Skin of body (tissue), 2 donors: Measurements from ENCODE around the gene CLPTM1L. TPM values are rescaled to one million over a fixed set of nuclear protein-coding genes. Genes with fewer than 3 reads are reported as not detected.
A peak's percentile ranks its signal among the peaks of the same experiment; 100 is the strongest.
"Not testable (repeated sequence)": the region's sequence is repeated elsewhere in the genome, so short reads cannot be mapped to it uniquely, and the experiment has no call there.

ENCODE experiments used
- DNase-seq: peaks from one replicate; lab custom pipeline; 2025; lab: John Stamatoyannopoulos, UW
- total RNA-seq: library from RNA; depleted of rRNA; stranded (reverse); fragments of >200 nt; gene quantifications from one replicate; pipeline ENCODE4 v1.2.3, GENCODE V29; 2014

The CLPTM1L gene
- total RNA-seq, 1 donor from 2014 or later: 78.6 TPM

DNA sequence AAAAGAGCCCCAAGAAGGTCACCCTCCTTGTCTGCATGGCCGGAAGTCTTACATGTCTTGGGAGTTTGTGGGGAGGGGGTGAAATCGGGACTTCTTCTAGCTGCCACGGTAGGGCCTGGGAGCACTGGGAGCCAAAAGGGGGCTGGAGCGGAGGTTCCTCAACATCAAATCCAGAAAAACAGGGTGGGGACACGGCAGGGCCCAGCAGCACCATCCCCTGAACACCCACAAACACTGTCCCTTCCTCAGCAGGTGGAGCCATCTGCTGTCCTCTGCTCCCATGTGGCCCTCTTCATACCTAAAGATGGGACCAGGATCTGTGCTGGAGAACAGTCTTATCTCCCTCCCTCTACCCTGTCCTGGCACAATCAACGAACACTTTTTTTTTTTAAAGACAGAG is 52.8 kb downstream of the CLPTM1L start:
- no peak for DNase-seq

DNA sequence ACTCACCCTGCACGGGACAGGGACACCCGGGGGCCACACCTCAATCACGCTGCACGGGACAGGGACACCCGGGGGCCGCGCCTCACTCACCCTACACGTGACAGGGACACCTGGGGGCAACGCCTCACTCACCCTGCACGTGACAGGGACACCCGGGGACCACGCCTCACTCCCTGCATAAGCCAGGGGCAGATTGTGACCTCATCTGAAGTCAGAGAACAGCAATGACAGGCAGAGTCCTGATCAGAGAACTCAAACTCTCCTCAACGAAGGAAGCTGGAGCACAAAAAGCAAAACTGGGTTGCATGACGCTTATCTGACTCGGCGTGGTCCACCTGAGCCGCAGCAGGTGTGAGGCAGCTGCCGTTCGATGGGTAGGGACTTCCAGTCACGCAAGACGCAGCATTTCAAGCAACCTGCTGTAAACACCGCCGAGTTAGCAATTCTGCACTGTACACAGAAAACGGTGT is 53.3 kb downstream of the CLPTM1L start:
- no peak for DNase-seq

DNA sequence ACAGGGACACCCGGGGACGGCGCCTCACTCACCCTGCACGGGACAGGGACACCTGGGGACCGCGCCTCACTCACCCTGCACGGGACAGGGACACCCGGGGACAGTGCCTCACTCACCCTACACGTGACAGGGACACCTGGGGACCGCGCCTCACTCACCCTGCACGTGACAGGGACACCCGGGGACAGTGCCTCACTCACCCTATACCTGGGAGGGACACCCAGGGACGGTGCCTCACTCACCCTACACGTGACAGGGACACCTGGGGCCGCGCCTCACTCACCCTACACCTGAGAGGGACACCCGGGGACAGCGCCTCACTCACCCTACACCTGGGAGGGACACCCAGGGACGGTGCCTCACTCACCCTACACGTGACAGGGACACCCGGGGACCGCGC is 53.9 kb downstream of the CLPTM1L start:
- not testable (repeated sequence) for DNase-seq

DNA sequence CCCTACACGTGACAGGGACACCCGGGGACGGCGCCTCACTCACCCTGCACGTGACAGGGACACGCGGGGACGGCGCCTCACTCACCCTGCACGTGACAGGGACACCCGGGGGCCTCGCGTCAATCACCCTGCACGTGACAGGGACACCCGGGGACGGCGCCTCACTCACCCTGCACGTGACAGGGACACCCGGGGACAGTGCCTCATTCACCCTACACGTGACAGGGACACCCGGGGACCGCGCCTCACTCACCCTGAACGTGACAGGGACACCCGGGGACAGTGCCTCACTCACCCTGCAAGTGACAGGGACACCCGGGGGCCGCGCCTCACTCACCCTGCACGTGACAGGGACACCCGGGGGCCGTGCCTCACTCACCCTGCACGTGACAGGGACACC is 55.3 kb downstream of the CLPTM1L start:
- not testable (repeated sequence) for DNase-seq

GRCh38 chr5:1288439-1289335 is 56.2 kb downstream of the CLPTM1L start:
- no peak for DNase-seq

GRCh38 chr5:1285883-1286291 is 59.0 kb downstream of the CLPTM1L start:
- DNase-seq: no peak

GRCh38 chr5:1285141-1285540 is 59.8 kb downstream of the CLPTM1L start:
- DNase-seq: no peak

- DNase-seq: not testable (repeated sequence)
These were observed 60.4 kb downstream of the CLPTM1L start for GRCh38 chr5:1284336-1284970.

- DNase-seq: not testable (repeated sequence)
These were observed 61.2 kb downstream of the CLPTM1L start for GRCh38 chr5:1283729-1284041.

GRCh38 chr5:1282993-1283728 is 61.7 kb downstream of the CLPTM1L start:
- DNase-seq: not testable (repeated sequence)

DNA sequence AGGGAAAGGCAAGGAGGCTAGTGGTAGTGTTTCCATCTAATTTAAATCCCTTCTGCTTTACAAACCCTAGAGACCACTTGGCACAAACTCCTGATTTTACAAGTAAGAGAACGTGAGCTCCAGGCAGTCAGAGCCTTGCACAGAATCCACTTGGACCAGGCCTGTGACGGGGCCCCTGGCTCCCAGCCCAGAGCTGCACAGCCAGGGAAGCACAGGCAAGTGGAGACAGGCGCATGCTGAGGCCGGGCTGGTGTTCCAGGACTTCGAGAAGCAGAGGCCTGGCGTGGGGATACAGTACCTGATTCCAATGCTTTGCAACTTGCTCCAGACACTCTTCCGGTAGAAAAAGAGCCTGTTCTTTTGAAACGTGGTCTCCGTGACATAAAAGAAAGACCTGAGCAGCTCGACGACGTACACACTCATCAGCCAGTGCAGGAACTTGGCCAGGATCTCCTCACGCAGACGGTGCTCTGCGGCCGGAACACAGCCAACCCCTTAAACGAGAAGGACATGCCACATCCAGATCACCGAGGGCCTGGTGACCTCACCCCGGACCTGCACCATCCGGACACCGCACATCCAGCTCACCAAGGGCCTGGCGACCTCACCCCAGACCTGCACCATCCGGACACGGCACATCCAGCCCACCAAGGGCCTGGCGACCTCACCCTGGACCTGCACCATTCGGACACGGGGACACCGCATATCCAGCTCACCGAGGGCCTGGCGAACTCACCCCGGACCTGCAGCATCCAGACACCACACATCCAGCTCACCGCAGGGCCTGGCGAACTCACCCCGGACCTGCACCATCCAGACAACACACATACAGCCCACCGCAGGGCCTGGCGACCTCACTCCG is 62.5 kb downstream of the CLPTM1L start:
- peak; percentile 0 for DNase-seq

DNA sequence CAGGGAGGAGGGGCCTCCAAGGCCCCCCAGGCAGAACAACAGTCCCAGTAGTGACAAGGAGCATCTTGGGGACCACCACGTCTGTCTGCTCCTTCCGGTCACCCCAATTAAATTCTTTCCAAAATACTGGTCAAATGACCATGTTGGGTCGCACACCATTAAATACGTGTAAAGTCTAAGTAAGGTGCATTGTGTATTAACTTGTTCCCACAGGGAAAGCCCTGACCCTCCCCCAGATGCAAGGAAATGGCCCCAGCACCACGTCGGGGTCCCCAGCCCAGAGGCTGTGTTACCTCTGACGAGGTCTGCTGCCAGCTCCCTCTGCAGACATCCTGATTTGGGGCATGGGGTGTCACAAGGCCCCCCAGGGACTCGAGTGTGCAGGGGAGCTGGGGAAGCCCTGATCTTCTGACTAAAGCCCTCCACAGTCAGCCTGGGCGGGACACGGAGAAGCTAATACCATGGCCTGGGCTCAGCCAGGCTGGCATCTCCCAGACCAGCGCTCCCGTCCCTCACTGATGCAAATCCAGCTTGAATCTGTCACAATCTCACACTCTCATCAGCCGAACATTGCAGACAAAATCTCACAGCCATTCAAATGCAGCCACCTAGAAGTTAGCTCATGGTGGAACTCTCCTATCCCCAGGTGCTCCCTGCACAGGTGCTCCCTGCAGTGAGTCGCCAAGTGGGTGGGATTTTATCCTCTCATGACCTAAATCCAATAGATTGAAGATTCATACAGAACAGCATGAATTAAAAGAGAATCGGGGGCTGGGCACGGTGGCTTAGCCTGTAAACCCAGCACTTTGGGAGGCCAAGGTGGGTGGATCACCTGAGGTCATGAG is 63.6 kb downstream of the CLPTM1L start:
- DNase-seq: no peak

DNA sequence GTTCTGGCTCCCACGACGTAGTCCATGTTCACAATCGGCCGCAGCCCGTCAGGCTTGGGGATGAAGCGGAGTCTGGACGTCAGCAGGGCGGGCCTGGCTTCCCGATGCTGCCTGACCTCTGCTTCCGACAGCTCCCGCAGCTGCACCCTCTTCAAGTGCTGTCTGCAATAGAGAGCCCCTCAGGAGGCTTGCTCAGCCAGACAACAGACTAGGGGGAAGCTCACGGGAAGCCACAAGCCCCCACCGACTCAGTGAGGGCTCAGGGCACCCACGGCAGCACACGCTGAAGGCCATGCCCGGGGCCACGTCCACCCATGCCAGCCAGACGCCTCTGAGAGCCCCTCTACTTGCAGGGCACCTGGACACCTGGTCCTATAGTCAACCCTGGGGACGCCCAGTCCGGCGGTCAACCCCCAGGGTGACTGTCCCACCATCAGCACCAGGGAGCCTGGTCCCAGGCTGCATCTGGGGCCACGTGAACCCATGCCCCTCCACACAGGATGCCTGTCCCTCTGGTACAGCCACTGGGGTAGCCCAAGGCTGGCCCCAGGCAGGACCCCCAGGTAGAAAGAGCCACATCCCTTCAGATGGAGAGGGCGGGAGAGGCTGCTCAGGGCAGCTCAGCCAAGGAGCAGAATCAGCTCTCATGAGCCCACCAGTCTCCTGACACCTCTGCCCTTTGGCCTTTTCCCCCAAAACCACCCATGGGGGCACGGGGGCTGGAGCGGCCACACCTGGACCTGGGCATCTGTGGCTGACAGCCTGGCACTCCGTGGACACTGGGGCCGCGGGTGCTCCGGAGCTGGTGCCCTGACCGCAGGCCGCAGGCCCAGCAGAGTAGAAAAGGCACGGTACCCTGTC is 64.5 kb downstream of the CLPTM1L start:
- DNase-seq: no peak

DNA sequence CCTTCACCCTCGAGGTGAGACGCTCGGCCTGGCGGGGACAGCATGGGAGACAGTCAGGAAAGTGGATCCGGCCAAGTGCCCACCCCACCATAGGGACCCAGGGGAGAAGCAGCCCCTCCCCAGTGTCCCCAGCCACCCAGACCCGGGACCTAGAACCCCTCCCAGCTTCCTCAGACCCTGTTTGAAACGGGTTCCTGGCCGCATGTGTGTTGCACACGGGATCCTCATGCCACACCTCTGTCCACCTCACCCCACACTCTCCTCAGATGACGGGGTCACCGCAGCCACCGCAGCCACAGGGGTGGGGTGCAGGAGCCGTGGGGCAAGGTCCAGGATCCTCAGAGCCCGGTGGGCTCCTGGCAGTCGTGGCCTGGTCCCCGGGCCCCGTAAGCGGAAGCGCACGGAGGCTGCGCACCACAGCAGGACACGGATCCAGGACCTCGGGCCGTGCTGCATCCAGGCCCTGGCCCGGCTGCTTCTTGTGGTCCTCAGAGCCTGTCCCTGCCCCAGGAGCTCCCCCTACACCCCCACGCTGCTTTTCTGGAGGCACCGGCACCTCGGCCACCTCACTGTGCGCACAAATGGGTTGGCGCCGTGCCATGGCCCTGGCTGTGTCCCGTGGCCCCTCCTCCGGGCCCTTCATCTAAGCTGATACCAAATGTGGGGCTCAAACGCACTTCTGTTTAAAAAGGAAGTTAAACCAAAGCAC is 65.3 kb downstream of the CLPTM1L start:
- DNase-seq: no peak

DNA sequence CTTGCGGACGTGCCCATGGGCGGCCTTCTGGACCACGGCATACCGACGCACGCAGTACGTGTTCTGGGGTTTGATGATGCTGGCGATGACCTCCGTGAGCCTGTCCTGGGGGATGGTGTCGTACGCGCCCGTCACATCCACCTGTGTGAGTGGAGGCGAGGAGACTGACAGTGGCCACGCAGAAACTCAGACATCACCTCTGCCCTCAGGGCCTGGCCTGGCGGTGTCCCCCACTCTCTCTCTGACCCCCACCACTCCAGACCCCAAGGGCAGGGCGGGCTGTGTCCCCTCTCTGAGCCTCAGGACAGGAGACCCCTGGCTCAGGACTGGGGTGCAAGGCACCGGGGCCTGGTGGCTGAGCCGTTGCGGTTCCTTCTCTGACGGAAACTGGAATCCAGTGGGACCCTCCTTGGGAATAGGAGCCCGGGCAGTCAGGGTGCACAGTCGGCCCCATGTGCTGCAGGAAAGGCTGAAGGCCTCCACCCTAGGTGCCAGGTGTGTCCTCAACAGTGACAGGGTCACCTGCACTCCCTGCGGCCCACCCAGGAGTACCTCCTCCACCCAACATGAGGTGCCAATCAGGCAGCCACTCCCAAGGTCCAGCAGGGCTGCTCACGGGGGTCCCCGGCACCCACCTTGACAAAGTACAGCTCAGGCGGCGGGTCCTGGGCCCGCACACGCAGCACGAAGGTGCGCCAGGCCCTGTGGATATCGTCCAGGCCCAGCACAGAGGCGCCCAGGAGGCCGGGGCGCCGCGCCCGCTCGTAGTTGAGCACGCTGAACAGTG is 66.0 kb downstream of the CLPTM1L start:
- DNase-seq: no peak

- no peak for DNase-seq
These were observed 66.7 kb downstream of the CLPTM1L start for GRCh38 chr5:1278216-1278615.

GRCh38 chr5:1277781-1278180 is 67.1 kb downstream of the CLPTM1L start:
- DNase-seq: no peak

GRCh38 chr5:1277331-1277730 is 67.6 kb downstream of the CLPTM1L start:
- no peak for DNase-seq
